Measurements from ENCODE around the gene GAB2.

GAB2 gene

GRCh38 chr11:78214331-78215194, 203.1 kb downstream of the GAB2 start:
- DNase-seq = no peak

GRCh38 chr11:78213526-78214330, 203.9 kb downstream of the GAB2 start:
- no peak for DNase-seq

- DNase-seq = no peak
These were observed 204.8 kb downstream of the GAB2 start for GRCh38 chr11:78212586-78213371.

GRCh38 chr11:78211565-78211964, 206.1 kb downstream of the GAB2 start:
- no peak for DNase-seq

GRCh38 chr11:78210000-78210608, 207.5 kb downstream of the GAB2 start:
- no peak for DNase-seq

GRCh38 chr11:78209478-78209877, 208.1 kb downstream of the GAB2 start:
- no peak for DNase-seq

GRCh38 chr11:78208257-78209165, 209.1 kb downstream of the GAB2 start:
- DNase-seq = no peak

GRCh38 chr11:78207532-78208256, 209.9 kb downstream of the GAB2 start:
- DNase-seq = no peak

GRCh38 chr11:78205691-78206090, 211.9 kb downstream of the GAB2 start:
- no peak for DNase-seq

GRCh38 chr11:78205256-78205655, 212.4 kb downstream of the GAB2 start:
- no peak for DNase-seq

- no peak for DNase-seq
These were observed 214.4 kb downstream of the GAB2 start for GRCh38 chr11:78203184-78203583.

GRCh38 chr11:78202733-78203167, 214.9 kb downstream of the GAB2 start:
- DNase-seq = no peak

- DNase-seq = no peak
These were observed 216.4 kb downstream of the GAB2 start for GRCh38 chr11:78201096-78201818.

- DNase-seq = no peak
These were observed 217.1 kb downstream of the GAB2 start for GRCh38 chr11:78200553-78200952.

- no peak for DNase-seq
These were observed 217.6 kb downstream of the GAB2 start for GRCh38 chr11:78200061-78200460.

GRCh38 chr11:78199653-78200015, 218.0 kb downstream of the GAB2 start:
- DNase-seq = no peak

- no peak for DNase-seq
These were observed 218.5 kb downstream of the GAB2 start for GRCh38 chr11:78199015-78199652.

- DNase-seq = no peak
These were observed 219.8 kb downstream of the GAB2 start for GRCh38 chr11:78197816-78198215.

GRCh38 chr11:78196661-78197091, 220.9 kb downstream of the GAB2 start:
- DNase-seq = no peak
